ENCODE data around the gene CAMKMT. TPM values are rescaled to one million over a fixed set of nuclear protein-coding genes. Genes with fewer than 3 reads are reported as not detected.

CAMKMT gene
- total and polyA plus RNA-seq, 9 of the 15 experiments (the other 6 are each of a cell fraction or from before 2014, with no cell fraction given): 1.6 to 15.3 (median 7.4) TPM

GRCh38 chr2:44351676-44352075 lies 10.1 kb upstream of the CAMKMT start:
- no peak overlapping the region for H3K27ac ChIP-seq (ENCODE audit: extremely low read depth, low read depth, low read length)
- H3K9ac ChIP-seq (ENCODE audit: insufficient read depth in 1 of 2, low read depth in 2 of 2, low read length in 2 of 2): no peak overlapping the region
- H3K79me2 ChIP-seq (ENCODE audit: control insufficient read depth, insufficient read depth, low read length): no peaks in the 10 kb centered on the region
- DNase-seq (ENCODE audit: extremely low read depth in 1 of 4, low spot score in 3 of 4) (no peak), FAIRE-seq (no peak), ATAC-seq (no peak)
- no peak overlapping the region for H3K4me2 ChIP-seq (ENCODE audit: insufficient read depth, low read length)
- no peaks in the 10 kb centered on the region for H3K36me3 ChIP-seq (ENCODE audit: control insufficient read depth, insufficient read depth, low read length)
- POLR2A ChIA-PET: interaction anchor here (1.2 to 3.1 kb wide), 4 partner anchors 9 to 15 kb away, joined by 4 to 32 read pairs (median 6); partner anchors contain the start of genes CAMKMT and PREPL
- no TSS peak for BruUV-seq (replicated peaks)
- no peaks in the 10 kb centered on the region for H3K9me1 ChIP-seq (ENCODE audit: control insufficient read depth, insufficient read depth, low read length)
- H3K9me3 ChIP-seq (replicated peaks; ENCODE audit: control insufficient read depth, insufficient read depth, low read depth, low read length): no peaks in the 10 kb centered on the region
- H3K4me1 ChIP-seq (replicated peaks in 1 of 2; ENCODE audit: control insufficient read depth in 2 of 2, insufficient read depth in 2 of 2, low read length in 2 of 2): no peaks in the 10 kb centered on the region
- intact Hi-C loops (cut with micrococcal nuclease): no loop called here
- H3K27me3 ChIP-seq (ENCODE audit: control insufficient read depth in 2 of 2, insufficient read depth in 2 of 2, low read length in 2 of 2): no peaks in the 10 kb centered on the region
- 93% methylated on average over 2 of the region's 2 CpGs for WGBS (ENCODE audit: insufficient coverage, low coverage, missing lambda C conversion rate)
- H3K4me3 ChIP-seq: no peak overlapping the region
- H4K20me1 ChIP-seq (replicated peaks; ENCODE audit: control insufficient read depth, insufficient read depth, low read length): no peaks in the 10 kb centered on the region; the same call in 1 of the 2 replicates
- CTCF ChIA-PET (ENCODE audit: low intra/inter-chr PET ratio): no interaction called here
- in situ Hi-C loops (cut with MboI): no loop called here
- no peak overlapping the region for H2AFZ ChIP-seq (ENCODE audit: low read depth, low read length)
- TF ChIP-seq BRCA1 (IDR thresholded peaks at IDR 0.05) (no peak), BRCA1 (CRISPR knock-in tag; IDR thresholded peaks at IDR 0.05) (no peak), CCAR2 (IDR thresholded peaks at IDR 0.05; ENCODE audit: low read depth, low read length) (no peak), ZNF764 (CRISPR knock-in tag; IDR thresholded peaks at IDR 0.05; ENCODE audit: low read depth) (no peak), NFYB (IDR thresholded peaks at IDR 0.05; ENCODE audit: extremely low read depth, insufficient read length) (no peak), ZNF165 (CRISPR knock-in tag; IDR thresholded peaks at IDR 0.05; ENCODE audit: borderline replicate concordance) (no peak), MAZ (CRISPR knock-in tag; conservative IDR thresholded peaks at IDR 0.05 in 1 of 2, IDR thresholded peaks at IDR 0.05 in 1 of 2) (no peak), ZC3H8 (IDR thresholded peaks at IDR 0.05) (no peak), SMC3 (conservative IDR thresholded peaks at IDR 0.05; ENCODE audit: insufficient read depth, low read depth, low read length) (no peak), ZNF639 (CRISPR knock-in tag; conservative IDR thresholded peaks at IDR 0.05 in 1 of 2, IDR thresholded peaks at IDR 0.05 in 1 of 2) (no peak), AFF1 (IDR thresholded peaks at IDR 0.05; ENCODE audit: low read depth in 1 of 2, partially characterized antibody in 2 of 2) (no peak), DPF2 (IDR thresholded peaks at IDR 0.05) (no peak), FUS (optimal IDR thresholded peaks at IDR 0.05; ENCODE audit: low read depth, low read length) (no peak)
- TF ChIP-seq, protein P1, sequence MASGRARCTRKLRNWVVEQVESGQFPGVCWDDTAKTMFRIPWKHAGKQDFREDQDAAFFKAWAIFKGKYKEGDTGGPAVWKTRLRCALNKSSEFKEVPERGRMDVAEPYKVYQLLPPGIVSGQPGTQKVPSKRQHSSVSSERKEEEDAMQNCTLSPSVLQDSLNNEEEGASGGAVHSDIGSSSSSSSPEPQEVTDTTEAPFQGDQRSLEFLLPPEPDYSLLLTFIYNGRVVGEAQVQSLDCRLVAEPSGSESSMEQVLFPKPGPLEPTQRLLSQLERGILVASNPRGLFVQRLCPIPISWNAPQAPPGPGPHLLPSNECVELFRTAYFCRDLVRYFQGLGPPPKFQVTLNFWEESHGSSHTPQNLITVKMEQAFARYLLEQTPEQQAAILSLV (tag; IDR thresholded peaks at IDR 0.05): no peak
